H1 (cell line): Measurements from ENCODE around the gene CRYBG3. TPM values are rescaled to one million over a fixed set of nuclear protein-coding genes. Genes with fewer than 3 reads are reported as not detected.

ENCODE experiments used
- CTCF ChIA-PET: fragments of 300-600 bp; sonication (Branson Sonifier 250); formaldehyde crosslinking; loops from one replicate; lab custom pipeline; 2021; ENCODE audit not compliant: partially characterized antibody; lab: Charles Lee
- POLR2A ChIA-PET: fragments of 300-600 bp; sonication (Branson Sonifier 250); formaldehyde crosslinking; loops from one replicate; lab custom pipeline; 2021; ENCODE audit warnings: inconsistent platforms; ENCODE audit not compliant: partially characterized antibody; lab: Charles Lee
- DNase-seq, 2 experiments: peaks; one replicate each; pipeline versions ENCODE4 v3.0.0 to v3.0.0-alpha.2; 2010 to 2022; ENCODE audit warnings: low spot score in 2 of 2, low read depth in 1 of 2, mixed read lengths in 1 of 2
- FAIRE-seq: peaks from 2 replicates; lab custom pipeline; 2011; peaks lifted over from hg19 to GRCh38; lab: Jason Lieb, UNC
- H2AFZ ChIP-seq: 2 replicates; pipeline ENCODE4 v1.8.1; 2012; ENCODE audit warnings: low read length, inconsistent platforms
- H2AK5ac ChIP-seq: 2 replicates; pipeline ENCODE4 v1.6.1; 2013; ENCODE audit warnings: low read depth, low read length
- H2BK120ac ChIP-seq: replicated peaks from 2 replicates; pipeline ENCODE3; 2013; ENCODE audit warnings: low read depth, low read length, inconsistent platforms
- H2BK12ac ChIP-seq: 2 replicates; pipeline ENCODE4 v1.6.1; 2013; ENCODE audit warnings: low read depth, low read length
- H2BK15ac ChIP-seq: 2 replicates; pipeline ENCODE4 v1.6.1; 2013; ENCODE audit warnings: low read length
- H2BK20ac ChIP-seq: 2 replicates; pipeline ENCODE4 v1.6.1; 2013; ENCODE audit warnings: low read length
- H2BK5ac ChIP-seq: 2 replicates; pipeline ENCODE4 v1.6.1; 2013; ENCODE audit warnings: low read depth, low read length
- H3K14ac ChIP-seq: 2 replicates; pipeline ENCODE4 v1.6.1; 2013; ENCODE audit warnings: inconsistent platforms; ENCODE audit not compliant: insufficient read length
- H3K18ac ChIP-seq: 2 replicates; pipeline ENCODE4 v1.6.1; 2013; ENCODE audit warnings: low read length; ENCODE audit errors: extremely low read depth
- H3K23ac ChIP-seq: 2 replicates; pipeline ENCODE4 v1.6.1; 2013; ENCODE audit warnings: inconsistent platforms; ENCODE audit not compliant: insufficient read length
- H3K23me2 ChIP-seq: 2 replicates; pipeline ENCODE4 v1.6.1; 2013; ENCODE audit warnings: low read depth, low read length
- H3K27ac ChIP-seq: 2 replicates; pipeline ENCODE4 v1.6.1; 2011; ENCODE audit warnings: low read depth, low read length, inconsistent platforms
- H3K27me3 ChIP-seq, 4 experiments: replicated peaks in 1 of 4; 1 replicate in 1 of 4; 2 replicates in 3 of 4; pipeline versions ENCODE4 v1.6.1 to v1.8.1; 2011 to 2013; ENCODE audit warnings: low read length in 3 of 4, mild to moderate bottlenecking in 3 of 4, inconsistent platforms in 2 of 4, mixed read lengths in 2 of 4, moderate library complexity in 1 of 4; ENCODE audit not compliant: control insufficient read depth in 3 of 4, insufficient read depth in 3 of 4; ENCODE audit errors: extremely low read depth in 1 of 4
- H3K36me3 ChIP-seq, 4 experiments: 2 replicates each; pipeline versions ENCODE4 v1.6.1 to v1.8.1; 2011 to 2013; ENCODE audit warnings: mild to moderate bottlenecking in 4 of 4, low read length in 3 of 4, moderate library complexity in 2 of 4, control low read depth in 1 of 4, inconsistent platforms in 1 of 4; ENCODE audit not compliant: insufficient read depth in 4 of 4, control insufficient read depth in 2 of 4
- H3K4ac ChIP-seq: replicated peaks from 2 replicates; pipeline ENCODE3; 2013; ENCODE audit warnings: low read length, low read depth, mixed read lengths, inconsistent platforms; ENCODE audit not compliant: insufficient read length
- H3K4me1 ChIP-seq, 4 experiments: replicated peaks in 1 of 4; 1 replicate in 1 of 4; 2 replicates in 3 of 4; pipeline versions ENCODE4 v1.6.1 to v1.8.1; 2011 to 2013; ENCODE audit warnings: low read length in 3 of 4, inconsistent platforms in 2 of 4, mixed read lengths in 1 of 4; ENCODE audit not compliant: insufficient read depth in 4 of 4, control insufficient read depth in 3 of 4
- H3K4me2 ChIP-seq, 2 experiments: 2 replicates each; pipeline versions ENCODE4 v1.6.1 to v1.8.1; 2011 to 2013; ENCODE audit warnings: low read depth in 2 of 2, low read length in 2 of 2, control low read depth in 1 of 2, inconsistent platforms in 1 of 2, mild to moderate bottlenecking in 1 of 2; ENCODE audit not compliant: insufficient read depth in 1 of 2
- H3K4me3 ChIP-seq, 4 experiments: fragments of 200-600, 300-600 bp in 1 of 4; sonication (generic), shearing (Covaris generic), sonication (Bioruptor Twin) in 1 of 4; 2 replicates each; pipeline versions ENCODE4 v1.5.1 to v1.8.1; 2011 to 2016; ENCODE audit warnings: low read length in 4 of 4, low read depth in 3 of 4, control low read depth in 2 of 4, inconsistent platforms in 2 of 4, mild to moderate bottlenecking in 2 of 4, mixed read lengths in 1 of 4, moderate library complexity in 1 of 4; ENCODE audit not compliant: insufficient read depth in 2 of 4; ENCODE audit errors: extremely low read depth in 1 of 4
- H3K56ac ChIP-seq: replicated peaks from 2 replicates; pipeline ENCODE3; 2013; ENCODE audit warnings: low read depth, mild to moderate bottlenecking, mixed read lengths, low read length, inconsistent platforms; ENCODE audit not compliant: insufficient read length
- H3K79me1 ChIP-seq: 2 replicates; pipeline ENCODE4 v1.6.1; 2013; ENCODE audit warnings: low read depth, low read length, control low read depth
- H3K79me2 ChIP-seq, 2 experiments: 2 replicates each; pipeline versions ENCODE4 v1.6.1 to v1.8.1; 2012 to 2013; ENCODE audit warnings: low read length in 2 of 2, mild to moderate bottlenecking in 2 of 2, inconsistent platforms in 1 of 2; ENCODE audit not compliant: insufficient read depth in 2 of 2, control insufficient read depth in 1 of 2
- H3K9ac ChIP-seq, 4 experiments: replicated peaks in 1 of 4; 1 replicate in 1 of 4; 2 replicates in 3 of 4; pipeline versions ENCODE4 v1.6.1 to v1.8.1; 2011 to 2013; ENCODE audit warnings: low read depth in 3 of 4, low read length in 3 of 4, control low read depth in 2 of 4, mild to moderate bottlenecking in 2 of 4, moderate library complexity in 2 of 4, inconsistent platforms in 1 of 4; ENCODE audit errors: extremely low read depth in 1 of 4
- H3K9me3 ChIP-seq, 2 experiments: 2 replicates each; pipeline versions ENCODE4 v1.6.1 to v1.8.1; 2012 to 2013; ENCODE audit warnings: mild to moderate bottlenecking in 2 of 2, moderate library complexity in 2 of 2, control low read depth in 1 of 2, inconsistent platforms in 1 of 2, low read depth in 1 of 2, low read length in 1 of 2, mixed read lengths in 1 of 2; ENCODE audit not compliant: insufficient read depth in 2 of 2
- H4K20me1 ChIP-seq, 2 experiments: replicated peaks in 1 of 2; 2 replicates each; pipeline versions ENCODE3 to v1.8.1; 2011 to 2013; ENCODE audit warnings: inconsistent platforms in 2 of 2, low read length in 2 of 2, mild to moderate bottlenecking in 1 of 2; ENCODE audit not compliant: insufficient read depth in 2 of 2, control insufficient read depth in 1 of 2
- H4K5ac ChIP-seq: 2 replicates; pipeline ENCODE4 v1.6.1; 2013; ENCODE audit warnings: low read length, low read depth, mixed read lengths, inconsistent platforms; ENCODE audit not compliant: insufficient read length
- H4K8ac ChIP-seq: 2 replicates; pipeline ENCODE4 v1.8.0; 2013; ENCODE audit warnings: mild to moderate bottlenecking, moderate library complexity, low read length, inconsistent platforms; ENCODE audit not compliant: insufficient read depth; ENCODE audit errors: extremely low read depth
- H4K91ac ChIP-seq: replicated peaks from 2 replicates; pipeline ENCODE3; 2013; ENCODE audit warnings: low read length, mixed read lengths, inconsistent platforms; ENCODE audit not compliant: insufficient read length
- EGR1 ChIP-seq: IDR thresholded peaks from 2 replicates; pipeline ENCODE4 v1.6.1; 2011; ENCODE audit warnings: low read depth, low read length, borderline replicate concordance
- WGBS, 2 experiments: shearing (Covaris generic) in 1 of 2; methylation state at CpG; one replicate each; pipeline versions ENCODE4 v1.1.6 to v1.1.7; 2013 to 2015; ENCODE audit warnings: low lambda C conversion rate in 2 of 2, mixed read lengths in 2 of 2, inconsistent platforms in 1 of 2, low coverage in 1 of 2, missing lambda C conversion rate in 1 of 2; ENCODE audit not compliant: insufficient replicate concordance in 2 of 2, insufficient coverage in 1 of 2, insufficient read length in 1 of 2; ENCODE audit errors: extremely low coverage in 1 of 2, missing lambda C conversion rate in 1 of 2; 5-methylcytosine and 5-hydroxymethylcytosine counted together
- polyA plus RNA-seq, 7 experiments: library from polyadenylated mRNA; depleted of rRNA in 3 of 7; stranded (reverse) in 5 of 7; unstranded in 2 of 7; fragments of >200 nt in 5 of 7; fragments of 200-250 nt in 2 of 7; gene quantifications; 1 replicate in 5 of 7; 2 replicates in 1 of 7; 4 replicates in 1 of 7; pipeline versions ENCODE4 v1.2.1 to v1.2.3, GENCODE V29; 2011 to 2013; ENCODE audit warnings: missing spikeins in 2 of 7, mixed read lengths in 2 of 7
- total RNA-seq: library from RNA; stranded (reverse); fragmentation: NEBNext Ultra II Directional; extraction: Animal tissue kit (Norgen Biotek cat#: 25700); gene quantifications from 2 replicates; pipeline ENCODE4 v1.2.1, GENCODE V29; 2021

The CRYBG3 gene
- total and polyA plus RNA-seq, 2 of the 8 experiments (the other 6 are each of a cell fraction or from before 2014, with no cell fraction given) = 2.1 to 8.0 TPM

DNA sequence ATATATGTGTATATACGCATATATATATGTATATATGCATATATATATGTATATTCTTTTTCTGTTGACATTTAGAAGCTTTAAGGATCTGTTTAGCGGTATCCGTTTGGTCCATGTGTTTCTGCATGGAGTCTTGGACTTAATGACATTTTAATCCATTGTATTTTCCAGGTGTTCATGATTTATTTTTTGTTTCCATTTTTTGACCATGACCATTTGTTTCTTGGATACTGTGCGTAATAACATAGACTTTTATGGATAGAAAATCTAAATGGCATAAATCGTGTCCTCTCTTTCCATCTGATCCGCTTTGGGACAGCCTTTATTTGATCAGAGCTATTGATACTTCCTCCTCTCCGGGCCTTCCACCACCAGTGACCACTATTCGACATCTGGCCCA is 19.5 kb downstream of the CRYBG3 start:
- H3K27ac ChIP-seq = no peak overlapping the region
- no peak overlapping the region for H4K5ac ChIP-seq
- H3K9me3 ChIP-seq = no peaks in the 10 kb centered on the region
- no peaks in the 10 kb centered on the region for H3K27me3 ChIP-seq
- H4K91ac ChIP-seq = no peak overlapping the region
- H3K23ac ChIP-seq = no peak overlapping the region
- WGBS, 2 experiments = 95% methylated on average over 8 of the region's 8 CpGs; no CpG with 5 or more reads in 1 of the 2 experiments
- H3K4me1 ChIP-seq = no peaks in the 10 kb centered on the region
- no peak overlapping the region for H2AFZ ChIP-seq
- no peaks in the 10 kb centered on the region for H3K79me2 ChIP-seq
- no peak overlapping the region for H3K14ac ChIP-seq
- ChIA-PET POLR2A (no interaction called here), CTCF (interaction anchor here (0.8 kb wide), 1 partner anchor 12 kb away, joined by 3 read pairs; no protein-coding TSS in a partner anchor)
- no peak overlapping the region for H4K8ac ChIP-seq
- FAIRE-seq (no peak), DNase-seq (no peak)
- no peaks in the 10 kb centered on the region for H4K20me1 ChIP-seq
- no peak overlapping the region for H2AK5ac ChIP-seq
- no peak overlapping the region for H3K9ac ChIP-seq
- no peak overlapping the region for H3K4ac ChIP-seq
- H3K79me1 ChIP-seq = no peaks in the 10 kb centered on the region; the same call in 1 of the 2 replicates
- no peak overlapping the region for H3K18ac ChIP-seq
- no peak overlapping the region for H3K4me2 ChIP-seq
- no peak overlapping the region for H2BK12ac ChIP-seq
- H3K36me3 ChIP-seq = no peaks in the 10 kb centered on the region
- no peak overlapping the region for H3K4me3 ChIP-seq
- H2BK120ac ChIP-seq = no peak overlapping the region
- no peak overlapping the region for H2BK15ac ChIP-seq
- no peak for TF ChIP-seq EGR1
- H3K56ac ChIP-seq = no peak overlapping the region
- H3K23me2 ChIP-seq = no peaks in the 10 kb centered on the region
- no peak overlapping the region for H2BK20ac ChIP-seq
- H2BK5ac ChIP-seq = no peak overlapping the region
